HG03108 (cell line): ENCODE data around the gene FAM124B.

ENCODE experiments used
- ATAC-seq: cut with Tn5 transposase; IDR thresholded peaks from one replicate; pipeline ENCODE4 v1.9.1; 2021; ENCODE audit warnings: moderate library complexity; ENCODE audit not compliant: unreplicated experiment

The FAM124B gene, protein sequence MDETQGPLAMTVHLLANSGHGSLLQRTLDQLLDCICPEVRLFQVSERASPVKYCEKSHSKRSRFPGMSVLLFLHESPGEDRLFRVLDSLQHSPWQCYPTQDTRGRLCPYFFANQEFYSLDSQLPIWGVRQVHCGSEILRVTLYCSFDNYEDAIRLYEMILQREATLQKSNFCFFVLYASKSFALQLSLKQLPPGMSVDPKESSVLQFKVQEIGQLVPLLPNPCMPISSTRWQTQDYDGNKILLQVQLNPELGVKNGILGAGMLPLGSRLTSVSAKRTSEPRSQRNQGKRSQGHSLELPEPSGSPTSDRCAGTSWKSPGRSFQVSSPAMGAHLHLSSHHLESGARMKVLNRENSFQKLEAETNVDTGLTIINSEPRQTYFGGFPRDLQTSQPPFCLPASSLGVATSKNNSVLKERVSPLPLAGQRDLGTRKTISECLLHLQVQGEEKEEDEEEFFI

DNA sequence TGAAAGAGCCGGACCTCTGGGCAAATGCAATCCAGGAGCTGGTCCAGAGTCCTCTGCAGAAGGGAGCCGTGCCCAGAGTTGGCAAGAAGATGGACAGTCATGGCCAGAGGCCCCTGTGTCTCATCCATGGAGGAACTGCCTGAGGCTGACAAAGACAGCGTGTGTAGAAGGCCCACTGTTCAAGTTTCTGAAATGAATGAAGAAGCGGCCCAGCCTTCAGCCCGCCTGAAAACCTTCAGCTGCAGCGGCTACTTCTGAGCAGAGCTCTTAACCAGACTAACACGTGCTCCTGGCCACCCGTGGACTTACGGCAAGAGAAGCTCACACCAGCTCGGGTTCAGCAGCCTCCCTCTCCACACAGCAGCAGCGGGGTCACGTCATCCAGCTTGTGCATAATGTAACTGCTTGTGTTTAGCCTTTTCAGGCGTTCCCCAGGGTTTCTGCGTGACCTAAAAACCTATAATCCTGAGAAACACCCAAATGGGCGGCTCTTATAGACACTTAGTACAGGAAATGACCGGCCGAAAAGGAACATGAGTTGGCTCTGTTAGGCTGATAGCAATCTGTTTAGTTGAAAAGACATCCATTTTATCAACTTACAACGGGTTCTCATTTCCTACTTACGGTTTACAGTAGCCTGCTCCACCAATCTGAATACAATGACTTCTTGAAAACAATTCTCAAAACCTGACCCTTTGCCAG is at the start of gene FAM124B:
Gene FAM124B, minus strand, starts transcription at position 467 of the 702 bp plus-strand sequence. Its CDS starts 339 bp downstream, at position 128.
- ATAC-seq, result peak; percentile 38

DNA sequence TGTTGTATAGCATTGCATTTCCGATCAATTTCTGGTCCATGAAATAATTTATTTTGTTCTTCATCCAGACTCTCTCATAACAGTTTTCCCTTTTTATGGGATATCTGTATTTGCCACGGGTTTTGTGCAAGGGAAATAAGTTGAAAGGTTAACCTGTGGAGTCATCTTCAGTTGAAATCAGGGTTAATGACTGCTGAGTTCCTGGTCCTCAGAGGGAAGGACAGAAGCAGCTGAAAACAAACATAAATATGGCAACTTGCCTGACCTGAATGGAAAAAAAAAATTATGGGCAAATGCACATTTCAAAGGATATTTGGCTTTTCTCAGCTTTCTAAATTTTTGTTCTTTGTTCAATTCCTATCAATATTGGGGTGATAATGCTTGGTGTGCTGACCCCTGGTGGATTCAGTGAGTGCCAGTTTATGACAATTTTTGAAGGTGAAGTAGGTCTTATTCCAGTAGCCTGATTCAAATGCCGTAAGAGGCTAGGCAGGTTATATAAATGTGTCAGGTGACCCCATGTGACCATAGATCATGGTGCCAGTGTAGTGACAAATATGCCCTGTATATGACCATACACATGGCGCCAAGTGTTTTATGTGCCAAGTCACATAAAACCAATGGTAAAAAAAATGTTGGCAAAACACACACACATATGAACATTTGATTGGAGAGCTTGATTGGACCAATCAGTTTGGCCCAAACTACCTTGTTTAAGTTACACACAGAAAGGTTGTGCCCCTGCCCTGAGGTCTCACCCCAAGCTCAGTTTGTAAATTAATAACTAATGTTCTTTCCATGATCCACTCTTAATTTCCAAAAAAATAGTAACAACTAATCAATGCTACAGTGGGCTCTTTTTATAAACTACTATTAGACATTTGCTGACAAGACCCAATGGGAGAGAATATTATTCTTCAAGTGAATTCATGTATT is 47.6 kb upstream of the FAM124B start:
- ATAC-seq, result no peak

DNA sequence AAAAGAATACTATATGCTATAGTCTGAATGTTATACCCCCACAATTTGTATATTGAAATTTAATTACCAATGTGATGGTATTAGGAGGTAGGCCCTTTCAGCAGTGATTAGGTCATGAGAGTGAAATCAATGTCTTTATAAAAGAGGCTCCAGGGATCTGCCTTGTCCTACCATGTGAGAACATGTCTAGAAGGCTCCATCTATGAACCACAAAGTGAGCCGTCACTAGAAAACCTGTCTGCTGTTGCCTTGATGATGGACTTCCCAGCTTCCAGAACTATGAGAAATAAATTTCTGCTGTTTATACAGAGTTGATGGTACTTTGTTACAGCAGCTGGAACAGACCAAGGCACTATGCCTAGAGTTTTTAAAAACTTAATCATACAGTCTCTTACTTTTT is 46.3 kb upstream of the FAM124B start:
- ATAC-seq, result no peak

DNA sequence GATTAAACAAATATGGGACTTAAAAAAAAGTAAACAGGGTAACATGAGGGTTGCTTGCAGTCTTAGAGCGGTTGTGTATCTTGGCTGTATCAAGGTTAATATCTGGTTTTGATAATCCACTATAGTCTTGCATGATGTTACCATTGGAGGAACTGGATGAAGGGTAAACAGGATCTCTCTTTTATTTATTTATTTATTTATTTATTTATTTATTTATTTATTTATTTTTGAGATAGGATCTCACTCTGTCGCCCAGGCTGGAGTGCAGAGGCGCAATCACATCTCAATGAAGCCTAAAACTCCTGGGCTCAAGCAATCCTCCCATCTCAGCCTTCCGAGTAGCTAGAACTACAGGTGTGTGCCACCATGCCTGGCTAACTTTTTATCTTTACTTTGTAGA is 42.9 kb upstream of the FAM124B start:
- ATAC-seq, result no peak

DNA sequence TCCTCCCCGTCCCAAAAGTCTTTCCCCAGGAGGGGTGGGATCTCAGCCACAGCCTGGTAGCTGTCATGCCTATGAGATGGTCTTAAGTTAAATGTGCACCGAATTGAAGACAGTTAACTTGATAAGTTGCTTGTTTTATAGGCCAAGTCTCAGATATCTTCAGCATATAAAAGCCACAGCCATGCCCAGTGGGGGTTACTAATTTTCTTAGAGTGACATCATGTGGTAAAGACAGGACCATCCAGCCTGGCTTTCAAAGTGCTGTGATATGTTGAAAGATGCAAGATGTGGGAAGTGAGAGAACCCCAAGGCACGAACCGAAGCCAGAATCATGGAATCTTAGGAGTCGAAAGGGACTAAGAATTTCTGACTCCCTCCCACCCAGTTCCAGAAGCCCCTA is 42.1 kb upstream of the FAM124B start:
- no peak for ATAC-seq

DNA sequence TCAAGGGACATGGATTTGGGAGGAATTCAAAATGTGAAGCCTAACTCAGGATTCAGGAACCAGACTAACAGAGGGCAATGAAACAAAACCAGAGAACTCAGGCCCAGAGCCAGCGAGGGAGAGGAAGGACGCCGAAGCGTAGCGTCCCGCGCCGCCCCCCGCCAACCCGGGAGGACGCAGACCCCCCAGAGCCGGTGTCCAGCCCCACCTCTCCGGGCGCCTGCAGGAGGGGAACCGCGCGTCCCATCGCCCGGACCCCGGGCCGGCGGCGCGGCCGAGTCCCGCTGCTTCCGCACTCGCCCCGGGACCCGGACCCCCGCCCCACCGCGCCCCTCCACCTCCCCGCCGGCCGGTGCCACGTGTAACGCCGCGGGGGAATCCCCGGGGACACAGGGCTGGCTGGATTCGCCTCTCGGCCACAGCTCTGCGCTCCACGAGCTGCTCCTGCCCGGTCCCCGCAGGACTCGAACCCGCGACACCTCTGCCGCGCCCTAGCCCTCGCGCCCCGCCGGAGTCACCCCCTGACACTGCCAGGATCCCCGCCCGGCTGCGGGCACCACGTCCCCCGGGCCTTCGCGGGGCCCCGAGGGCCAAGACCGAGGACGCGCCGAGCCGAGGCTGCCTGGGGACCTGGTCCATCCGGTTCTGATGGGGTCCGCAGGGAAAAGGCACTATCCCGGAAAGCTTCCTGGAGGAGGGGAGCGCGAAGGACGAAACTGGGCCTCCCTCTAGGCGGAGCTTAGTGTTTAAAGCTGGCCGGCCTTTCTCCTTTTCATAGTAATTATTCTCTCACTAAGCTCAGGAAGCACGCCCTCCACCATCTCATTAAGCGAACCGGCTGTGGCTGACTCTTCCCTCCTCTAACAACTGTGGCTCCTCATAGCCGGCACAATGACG is 40.4 kb upstream of the FAM124B start:
- no peak for ATAC-seq

DNA sequence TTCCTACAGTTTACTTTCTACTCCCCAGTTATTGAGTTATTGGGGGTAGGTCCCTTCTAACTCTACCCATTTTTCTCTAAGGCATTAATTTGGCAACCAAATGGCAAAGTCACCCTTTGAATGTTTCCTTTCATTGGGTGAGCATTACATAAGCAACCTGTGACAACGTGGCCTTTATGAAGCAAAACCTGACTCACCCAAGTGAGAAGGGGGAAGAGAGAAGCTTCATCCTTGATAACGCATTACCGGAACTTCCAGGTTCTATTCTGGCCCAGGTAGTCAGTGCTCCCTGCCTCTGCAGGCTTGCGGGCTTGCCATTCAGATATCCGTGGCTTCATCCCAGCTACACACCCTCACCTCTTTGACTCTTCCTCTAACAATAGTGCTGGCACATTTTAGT is 39.1 kb upstream of the FAM124B start:
- no peak for ATAC-seq

DNA sequence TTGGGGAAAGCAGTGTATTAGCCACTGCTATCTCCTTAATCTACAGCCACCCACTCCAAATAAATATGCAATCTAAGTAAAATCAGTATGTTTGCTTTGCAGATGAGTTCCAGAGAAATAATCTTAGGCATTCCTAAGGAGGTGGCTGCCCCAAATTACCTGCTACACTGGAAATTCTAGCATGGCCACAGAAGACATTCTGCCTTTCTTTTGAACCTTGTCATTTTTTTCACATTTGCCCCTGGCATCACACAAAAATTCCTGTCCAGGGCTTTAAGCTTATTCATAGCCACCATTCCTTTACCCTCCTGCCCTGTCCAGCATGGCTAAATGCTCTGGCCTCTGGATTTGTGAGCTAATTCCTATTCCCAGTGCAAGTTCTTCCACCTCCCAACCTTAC is 36.8 kb upstream of the FAM124B start:
- no peak for ATAC-seq

DNA sequence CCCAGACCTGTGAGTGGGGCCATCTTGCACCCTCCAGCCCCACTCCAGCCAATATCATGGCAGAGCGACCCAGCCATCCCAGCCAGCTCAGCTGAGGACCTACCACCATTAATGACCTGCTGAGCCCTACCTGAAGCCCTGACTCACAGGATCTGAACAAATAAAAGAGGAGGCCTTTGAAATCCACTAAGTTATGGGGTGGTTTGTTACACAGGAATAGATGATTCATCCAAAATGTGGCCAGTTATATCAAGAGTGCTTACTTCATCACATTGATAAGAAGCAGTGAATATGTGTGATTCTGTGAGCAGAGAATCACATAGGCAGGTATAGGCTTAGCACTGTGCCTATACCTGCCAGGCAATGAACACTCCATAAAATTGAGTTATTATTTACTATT is 34.7 kb upstream of the FAM124B start:
- no peak for ATAC-seq

DNA sequence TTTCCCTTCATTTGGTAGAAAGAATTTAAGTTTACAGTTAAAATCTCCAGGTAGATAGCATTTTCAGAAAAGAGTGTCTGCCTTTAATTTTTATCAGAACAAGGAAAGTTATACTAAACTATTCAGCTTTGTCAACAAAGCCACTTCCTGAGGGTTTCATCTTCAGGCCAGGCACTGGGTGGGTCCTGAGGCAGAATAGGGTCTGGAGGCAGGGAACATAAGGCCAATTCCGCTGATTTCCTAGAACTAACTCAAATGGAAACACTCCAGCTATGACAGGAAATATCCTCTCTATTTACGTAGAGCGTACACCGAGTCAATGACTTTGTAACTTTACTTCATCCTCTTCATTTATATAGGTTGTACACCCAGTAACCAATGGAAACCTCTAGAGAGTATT is 32.7 kb upstream of the FAM124B start:
- no peak for ATAC-seq

DNA sequence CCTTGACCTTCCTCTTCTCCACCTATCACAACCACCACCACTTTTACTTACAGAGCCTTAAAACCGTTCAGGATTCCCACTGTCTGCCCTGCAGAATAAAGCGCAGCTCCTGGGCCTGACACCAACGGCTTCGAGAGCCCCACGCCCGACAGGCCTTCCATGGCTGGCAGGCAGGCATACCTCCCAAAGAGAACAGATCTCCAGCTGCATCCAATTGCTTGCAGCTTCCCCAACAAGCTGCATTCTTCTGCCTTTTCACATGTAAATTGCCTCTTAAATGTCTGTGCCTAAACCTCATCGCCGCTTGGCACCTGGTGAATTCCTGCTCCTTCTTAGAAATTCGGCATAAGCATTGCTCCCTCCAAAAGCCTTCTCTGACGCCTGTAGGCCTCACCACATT is 31.5 kb upstream of the FAM124B start:
- ATAC-seq, result no peak

DNA sequence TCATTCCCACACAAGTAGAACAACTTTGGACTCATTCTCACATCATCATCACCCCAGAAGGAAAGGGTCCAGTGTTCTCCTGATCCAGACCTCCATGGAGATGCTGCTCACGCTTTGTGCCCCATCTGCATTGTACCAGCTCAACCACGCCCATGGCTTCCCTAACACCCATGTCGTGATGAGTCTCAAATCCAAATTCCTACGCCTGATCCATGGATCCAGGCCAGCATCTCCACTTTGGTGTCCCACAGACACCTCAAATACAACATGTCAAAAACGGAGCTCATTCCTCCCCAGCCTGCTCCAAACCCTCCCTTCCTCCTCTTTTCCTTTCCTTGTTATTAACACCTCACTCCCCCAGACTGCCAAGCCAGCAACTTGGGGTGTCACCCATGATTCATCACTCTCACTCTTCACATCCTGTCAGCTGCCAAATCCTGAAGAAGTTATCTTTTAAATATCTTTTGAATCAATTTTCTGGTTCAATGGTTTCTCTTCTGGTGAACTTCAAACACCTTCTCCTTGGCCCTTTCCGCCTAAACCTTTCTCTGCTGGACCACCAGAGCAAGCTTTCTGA is 30.2 kb upstream of the FAM124B start:
- ATAC-seq, result no peak

DNA sequence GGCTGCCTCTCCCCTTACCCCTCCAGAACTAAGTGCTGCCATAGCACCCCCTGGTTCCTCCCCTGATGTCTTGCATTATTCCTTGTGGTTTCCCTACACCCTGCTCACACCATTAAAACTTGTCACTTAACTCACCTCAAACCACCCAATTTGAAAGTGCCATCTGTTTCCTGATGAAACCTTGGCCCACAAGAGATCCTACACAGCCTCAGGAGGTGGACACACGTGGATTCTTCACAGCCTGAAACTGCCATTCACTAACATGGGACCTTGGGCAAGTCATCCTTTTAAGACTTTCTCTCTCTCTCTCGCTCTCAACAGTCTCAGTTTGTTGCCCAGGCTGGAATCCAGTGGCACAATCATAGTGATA is 27.5 kb upstream of the FAM124B start:
- no peak for ATAC-seq

DNA sequence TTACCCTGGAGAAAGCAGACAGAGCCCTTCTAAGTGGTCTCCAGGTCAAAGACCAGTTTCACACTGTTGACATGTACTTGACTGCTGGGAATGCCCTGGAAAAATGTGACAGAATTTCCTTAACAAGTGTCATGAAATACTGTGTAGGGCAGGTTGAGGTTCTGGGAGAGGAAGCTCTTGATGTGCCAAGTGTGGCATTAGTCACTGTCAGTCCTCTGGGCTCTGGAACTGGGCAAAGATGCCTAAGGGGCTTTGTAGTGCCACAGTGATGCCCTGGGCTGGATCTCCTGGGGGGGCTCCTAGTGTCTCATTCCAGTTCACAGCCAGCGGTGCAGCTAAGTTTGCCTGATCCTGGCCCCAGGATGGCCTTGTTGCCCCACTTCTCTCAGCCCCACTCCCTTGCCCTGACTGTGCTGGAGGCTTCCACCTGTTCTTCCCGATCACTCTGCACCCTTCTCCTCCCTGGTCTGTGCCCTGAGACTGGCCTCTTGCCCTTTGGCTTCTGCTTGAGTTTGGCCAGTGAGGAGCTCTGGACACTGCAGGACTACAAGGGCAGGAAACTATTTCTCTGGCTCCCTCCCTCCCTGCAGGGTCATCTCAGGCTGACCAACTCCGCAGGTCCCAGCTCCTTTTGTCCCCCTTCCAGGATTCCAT is 27.0 kb upstream of the FAM124B start:
- ATAC-seq, result no peak

DNA sequence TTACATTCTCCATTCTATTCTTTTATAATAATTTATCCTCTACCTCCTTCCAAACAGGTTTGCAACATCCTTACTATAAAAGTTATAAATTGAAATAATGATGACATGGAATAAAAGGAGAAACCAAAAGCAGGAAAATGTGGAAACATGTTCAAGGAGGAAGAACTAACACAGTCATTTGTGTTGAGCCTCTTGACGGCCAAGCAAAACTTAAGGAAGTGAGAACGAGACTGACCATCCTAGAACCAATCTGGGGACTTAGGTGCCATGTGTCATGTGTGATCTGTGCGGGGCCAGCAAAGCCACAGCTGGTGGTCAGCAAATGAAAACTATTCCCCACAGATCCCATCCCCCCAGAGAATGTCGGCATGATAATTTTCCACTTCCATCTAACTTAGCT is 25.6 kb upstream of the FAM124B start:
- ATAC-seq, result no peak

DNA sequence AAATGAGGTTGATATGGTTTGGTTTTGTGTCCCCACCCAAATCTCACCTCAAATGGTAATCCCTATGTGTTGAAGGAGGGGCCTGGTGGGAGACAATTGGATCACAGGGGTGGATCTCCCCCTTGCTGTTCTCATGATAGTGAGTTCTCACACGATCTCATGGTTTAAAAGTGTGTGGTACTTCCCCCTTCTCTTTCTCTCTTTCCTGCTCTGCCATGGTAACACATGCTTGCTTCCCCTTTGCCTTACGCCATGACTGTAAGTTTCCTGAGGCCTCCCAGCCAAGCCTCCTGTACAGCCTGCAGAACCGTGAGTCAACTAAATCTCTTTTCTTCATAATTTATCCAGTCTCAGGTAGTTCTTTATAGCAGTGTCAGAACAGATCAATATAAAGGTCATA is 24.7 kb upstream of the FAM124B start:
- no peak for ATAC-seq

DNA sequence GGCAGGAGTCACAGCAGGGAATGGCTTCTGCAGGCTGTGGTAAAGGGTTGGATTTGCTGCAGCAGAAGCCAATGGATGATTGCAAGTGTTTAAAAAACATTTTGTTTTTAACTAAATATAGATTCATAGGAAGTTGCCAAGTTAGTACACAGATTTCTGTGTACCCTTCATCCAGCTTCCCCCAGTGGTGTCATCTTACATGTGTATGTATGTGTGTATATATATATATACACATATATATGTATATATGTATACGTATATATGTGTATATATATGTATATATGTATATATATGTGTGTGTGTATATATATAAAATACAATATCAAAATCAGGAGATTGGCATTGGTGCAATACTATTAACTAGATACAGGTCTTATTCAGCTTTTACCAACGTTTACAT is 19.2 kb upstream of the FAM124B start:
- no peak for ATAC-seq

DNA sequence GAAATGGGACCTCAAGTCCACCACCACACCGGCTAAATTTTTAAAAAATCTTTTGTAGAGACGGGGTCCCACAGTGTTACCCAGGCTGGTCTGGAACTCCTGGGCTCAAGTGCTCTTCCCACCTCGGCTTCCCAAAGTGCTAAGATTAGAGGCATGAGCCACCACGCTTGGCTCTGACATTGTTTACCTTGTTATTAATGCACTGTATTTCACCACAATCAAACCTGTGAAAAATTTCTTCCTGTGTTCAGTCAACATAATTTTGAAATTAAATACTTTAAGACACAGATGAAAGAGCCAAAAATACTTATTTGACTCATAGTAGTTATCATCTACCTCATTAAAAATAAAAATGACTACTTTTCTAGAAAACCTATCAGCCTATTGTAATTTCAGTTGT is 16.0 kb upstream of the FAM124B start:
- no peak for ATAC-seq

DNA sequence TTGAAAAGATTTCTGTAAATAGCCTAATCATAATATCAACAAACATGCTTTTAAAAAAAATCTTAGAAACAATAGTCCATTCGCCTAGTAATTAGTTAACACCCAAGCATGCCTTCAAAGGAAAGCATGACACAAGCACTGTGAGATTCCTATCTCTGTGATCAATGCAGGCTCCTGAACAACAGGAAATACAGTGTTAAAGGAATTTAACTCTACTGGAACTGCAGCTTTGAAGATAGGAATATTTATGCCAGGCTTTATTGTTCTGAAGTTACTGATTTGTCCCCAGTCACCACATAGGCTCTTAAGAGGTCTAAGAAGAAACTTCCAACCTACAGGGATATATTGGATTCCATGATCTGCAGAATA is 15.4 kb upstream of the FAM124B start:
- no peak for ATAC-seq
